GM19467 (cell line): Measurements from ENCODE around the gene PHAF1.

ENCODE experiments used
- ATAC-seq: cut with Tn5 transposase; IDR thresholded peaks from one replicate; pipeline ENCODE4 v1.9.1; 2021; ENCODE audit warnings: mild to moderate bottlenecking, moderate library complexity; ENCODE audit not compliant: unreplicated experiment

Gene PHAF1

DNA sequence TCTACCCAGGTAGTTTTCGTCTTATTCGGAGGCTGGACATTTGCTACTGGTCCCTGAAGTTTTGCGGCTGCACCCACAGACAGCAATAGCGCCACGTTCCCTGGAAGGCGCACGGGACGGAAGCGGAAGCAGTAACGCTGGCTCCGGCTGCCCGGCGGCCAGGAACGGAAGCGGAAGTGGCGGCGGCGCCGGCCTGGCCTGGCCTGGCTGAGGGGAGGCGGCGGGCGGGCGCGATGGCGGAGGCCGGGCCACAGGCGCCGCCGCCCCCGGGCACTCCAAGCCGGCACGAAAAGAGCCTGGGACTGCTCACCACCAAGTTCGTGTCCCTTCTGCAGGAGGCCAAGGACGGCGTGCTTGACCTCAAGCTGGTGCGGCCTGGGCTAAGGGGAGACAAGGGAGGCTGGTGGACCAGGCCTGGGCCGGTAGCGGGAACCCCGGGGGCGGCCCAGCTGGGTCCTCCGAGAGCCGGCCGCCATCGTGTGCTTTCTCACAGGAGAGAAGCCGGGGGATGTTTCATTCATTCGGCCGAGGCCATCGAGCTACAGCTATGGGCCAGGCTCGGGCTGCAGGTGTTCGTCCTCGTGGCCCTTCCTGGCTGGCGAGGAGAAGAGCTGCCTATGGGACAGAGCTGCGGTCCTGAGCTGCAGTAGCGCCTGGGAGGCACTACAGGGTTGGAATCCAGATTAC lies 82.4 kb downstream of the PHAF1 start, which contains the start of gene E2F4:
E2F4 (plus strand) TSS at position 161 of the 687 bp plus-strand sequence; CDS start at position 234, 73 bp downstream.
- peak; percentile 79 for ATAC-seq

DNA sequence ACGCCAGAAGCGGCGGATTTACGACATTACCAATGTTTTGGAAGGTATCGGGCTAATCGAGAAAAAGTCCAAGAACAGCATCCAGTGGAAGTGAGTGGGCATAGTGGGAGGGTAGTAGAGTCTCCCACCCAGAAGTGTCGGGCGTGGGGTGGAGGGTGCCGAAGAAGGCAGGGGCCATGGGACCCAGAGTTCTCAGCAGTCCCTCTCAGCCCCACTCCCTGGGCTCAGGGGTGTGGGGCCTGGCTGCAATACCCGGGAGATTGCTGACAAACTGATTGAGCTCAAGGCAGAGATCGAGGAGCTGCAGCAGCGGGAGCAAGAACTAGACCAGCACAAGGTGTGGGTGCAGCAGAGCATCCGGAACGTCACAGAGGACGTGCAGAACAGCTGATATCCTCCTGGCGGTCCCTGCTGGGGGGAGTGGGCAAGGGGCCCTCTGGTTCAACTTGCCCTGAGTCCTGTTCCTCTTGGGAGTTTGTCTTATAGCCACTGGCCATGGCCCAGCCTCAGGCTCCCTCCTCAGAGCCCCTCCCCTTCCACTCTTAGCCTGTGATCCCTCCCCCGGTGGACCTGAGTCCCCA lies 83.1 kb downstream of the PHAF1 start:
- peak; percentile 4 for ATAC-seq

DNA sequence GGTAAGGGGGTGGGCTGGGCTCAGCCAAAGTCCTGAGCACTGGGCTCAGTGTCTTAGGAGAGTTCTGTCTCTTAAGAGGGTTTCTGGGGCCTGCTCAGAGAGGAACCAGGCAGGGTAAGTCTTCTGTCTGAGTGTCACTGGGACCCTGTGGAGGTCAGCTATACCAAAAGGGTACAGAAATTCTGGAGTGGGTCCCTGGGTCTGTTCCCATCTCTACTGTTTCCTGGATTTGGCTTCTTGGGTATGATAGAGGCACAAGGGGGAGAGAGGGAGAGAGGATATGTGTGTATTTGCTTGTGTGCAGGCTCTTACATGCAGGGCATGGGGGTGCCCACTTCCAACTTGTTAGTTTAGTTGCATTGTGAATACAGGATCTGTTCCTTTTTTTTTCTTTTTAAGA lies 83.8 kb downstream of the PHAF1 start:
- no peak for ATAC-seq

DNA sequence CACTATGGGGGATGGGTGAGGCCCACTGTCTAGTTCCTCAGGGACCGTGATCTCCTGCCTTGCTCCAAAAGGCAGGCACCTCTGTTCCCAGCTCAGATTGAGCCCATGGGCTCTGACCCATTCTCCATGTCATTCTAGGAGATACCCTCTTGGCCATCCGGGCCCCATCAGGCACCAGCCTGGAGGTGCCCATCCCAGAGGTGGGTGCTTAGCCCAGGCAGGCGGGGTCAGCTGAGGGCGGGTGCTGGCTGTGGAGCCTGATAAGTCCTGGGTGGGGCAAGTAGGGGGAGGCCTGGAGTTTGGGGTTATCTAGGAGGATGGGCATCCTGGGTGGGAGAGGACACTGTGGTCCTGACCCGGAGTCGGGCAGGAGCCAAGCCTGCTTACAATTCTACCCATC lies 84.5 kb downstream of the PHAF1 start:
- ATAC-seq = no peak

DNA sequence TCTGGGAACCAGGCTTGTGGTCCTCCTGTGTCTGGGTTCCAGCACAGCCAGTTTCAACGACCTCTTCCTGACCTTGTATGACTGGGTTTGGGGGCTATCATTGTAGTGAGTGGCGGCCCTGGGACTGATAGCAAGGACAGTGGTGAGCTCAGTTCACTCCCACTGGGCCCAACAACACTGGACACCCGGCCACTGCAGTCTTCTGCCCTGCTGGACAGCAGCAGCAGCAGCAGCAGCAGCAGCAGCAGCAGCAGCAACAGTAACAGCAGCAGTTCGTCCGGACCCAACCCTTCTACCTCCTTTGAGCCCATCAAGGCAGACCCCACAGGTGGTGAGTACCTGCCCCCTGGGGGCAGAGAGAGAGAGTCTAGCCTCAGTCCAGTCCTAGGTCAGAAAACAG lies 85.9 kb downstream of the PHAF1 start:
- ATAC-seq = no peak

DNA sequence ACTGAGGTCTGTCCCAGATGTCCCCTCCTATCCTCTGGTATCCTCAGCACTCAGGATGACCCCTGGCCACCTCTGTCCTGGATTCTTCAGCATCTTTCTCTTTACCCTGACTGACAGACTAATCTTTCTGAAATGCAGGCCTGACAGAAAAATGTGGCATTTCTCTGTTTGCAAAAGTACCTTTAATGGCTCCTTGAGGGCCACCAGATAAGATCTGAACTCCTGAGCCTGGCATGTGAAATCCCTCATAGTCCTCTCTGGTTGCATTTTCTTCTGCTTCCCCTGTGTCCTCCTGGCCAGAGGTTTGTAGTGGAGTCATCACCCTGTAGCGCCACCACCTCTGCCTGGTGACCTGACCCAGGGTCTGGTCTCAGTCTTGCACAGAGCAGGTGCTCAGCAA lies 87.1 kb downstream of the PHAF1 start:
- no peak for ATAC-seq

DNA sequence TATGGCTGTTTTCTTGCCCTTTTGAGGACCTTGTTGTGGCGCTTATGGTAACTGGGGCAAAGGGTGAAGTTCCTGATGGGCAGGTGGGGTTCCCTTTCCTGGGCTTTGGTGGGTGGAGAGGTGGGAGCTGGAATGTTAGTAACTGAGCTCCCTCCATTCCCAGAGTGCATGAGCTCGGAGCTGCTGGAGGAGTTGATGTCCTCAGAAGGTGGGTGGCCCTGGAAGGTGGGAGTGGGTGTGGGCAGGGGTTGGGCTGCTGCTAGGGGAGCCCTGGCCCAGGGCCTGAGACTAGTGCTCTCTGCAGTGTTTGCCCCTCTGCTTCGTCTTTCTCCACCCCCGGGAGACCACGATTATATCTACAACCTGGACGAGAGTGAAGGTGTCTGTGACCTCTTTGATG lies 88.0 kb downstream of the PHAF1 start:
- no peak for ATAC-seq
